Right renal cortex interstitium (tissue), 3 donors: ENCODE measurements around the gene GAB4. TPM values are rescaled to one million over a fixed set of nuclear protein-coding genes. Genes with fewer than 3 reads are reported as not detected.
"Not testable (repeated sequence)": the region's sequence is repeated elsewhere in the genome, so short reads cannot be mapped to it uniquely, and the experiment has no call there.

Experiments
- DNase-seq, 3 donors: peaks; one replicate each; pipeline ENCODE4 v3.0.0-alpha.2; 2013; ENCODE audit warnings: low read depth in 3 of 3, low spot score in 2 of 3
- polyA plus RNA-seq, 3 donors: library from polyadenylated mRNA; unstranded; fragments of 120-200 nt; gene quantifications; one replicate each; pipeline ENCODE4 v1.2.1, GENCODE V29; 2013; ENCODE audit not compliant: insufficient read length in 3 of 3

The GAB4 gene
- polyA plus RNA-seq, 3 donors: not detected

GRCh38 chr22:16960220-16960883 is 47.7 kb downstream of the GAB4 start:
- no peak for DNase-seq

- DNase-seq: no peak
Observed at GRCh38 chr22:16959345-16959930, 48.6 kb downstream of the GAB4 start.

GRCh38 chr22:16958475-16958874 is 49.5 kb downstream of the GAB4 start:
- DNase-seq: no peak

DNA sequence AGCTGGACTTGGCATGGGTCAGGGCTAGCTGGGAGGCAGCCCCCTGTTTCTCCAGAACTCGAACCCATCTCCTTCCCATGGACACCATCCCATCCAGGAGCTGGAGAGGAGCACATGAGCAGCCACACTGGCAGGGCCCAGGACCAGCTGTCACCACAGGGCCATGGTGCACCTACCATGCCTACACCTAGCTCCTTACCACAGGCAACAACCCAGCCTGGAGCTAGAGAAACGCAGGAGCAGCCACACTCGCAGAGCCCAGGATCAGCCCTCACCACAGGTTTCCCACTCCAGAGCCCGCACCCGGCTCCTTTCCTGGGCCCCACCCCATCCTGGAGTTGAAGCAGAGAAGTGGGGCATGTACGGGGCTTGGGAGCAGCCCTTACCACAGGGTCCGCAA is 50.2 kb downstream of the GAB4 start:
- no peak for DNase-seq

DNA sequence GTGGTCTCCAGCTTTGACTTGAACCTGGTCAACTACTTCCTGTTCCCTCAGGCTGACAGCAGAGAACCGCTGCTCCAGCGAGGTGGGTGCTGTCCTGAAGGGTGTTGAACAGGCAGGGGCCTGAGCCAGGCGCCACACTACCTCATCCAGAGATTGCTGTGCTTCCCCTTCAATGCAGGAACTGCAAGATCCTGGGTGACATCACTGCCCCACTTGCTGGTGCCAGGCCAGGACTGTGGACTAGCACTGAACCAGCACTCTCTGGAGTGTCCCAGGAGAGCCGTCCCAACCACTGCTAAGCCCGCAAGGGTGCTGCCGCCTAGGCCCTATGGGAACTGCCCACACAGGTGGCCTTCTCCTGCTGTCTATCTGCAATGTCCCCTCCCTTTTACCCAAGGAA is 51.7 kb downstream of the GAB4 start:
- no peak for DNase-seq

DNA sequence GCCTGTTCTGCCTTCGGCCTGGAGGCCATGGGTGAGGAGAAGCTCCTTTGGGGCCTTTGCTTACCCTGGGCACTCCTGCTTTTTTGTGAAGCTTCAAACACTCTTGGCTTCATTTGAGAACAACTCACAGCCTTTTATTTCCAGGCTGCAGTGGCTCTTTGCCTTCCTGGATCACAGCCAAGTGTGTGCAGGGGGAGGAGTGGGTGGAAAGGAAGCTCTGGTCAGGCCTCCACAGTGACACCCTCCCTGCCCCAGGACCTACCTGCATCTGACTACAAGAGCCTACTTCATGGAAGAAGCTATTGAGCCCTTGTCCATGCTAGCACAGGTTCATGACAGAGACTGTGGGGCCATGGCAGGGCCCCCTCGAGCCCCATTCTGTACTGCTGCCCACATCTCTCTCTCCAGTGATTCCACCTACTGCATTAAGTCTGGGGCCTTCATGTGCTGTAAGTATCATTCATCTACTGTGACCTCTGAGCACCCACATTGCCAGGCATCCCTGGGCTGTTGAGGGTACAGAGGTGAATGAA is 52.3 kb downstream of the GAB4 start:
- peak in 2 of 3 donors; percentile 4 to 5 for DNase-seq

GRCh38 chr22:16955081-16955480 is 52.9 kb downstream of the GAB4 start:
- no peak for DNase-seq

GRCh38 chr22:16954060-16954403 is 54.0 kb downstream of the GAB4 start:
- no peak for DNase-seq

DNA sequence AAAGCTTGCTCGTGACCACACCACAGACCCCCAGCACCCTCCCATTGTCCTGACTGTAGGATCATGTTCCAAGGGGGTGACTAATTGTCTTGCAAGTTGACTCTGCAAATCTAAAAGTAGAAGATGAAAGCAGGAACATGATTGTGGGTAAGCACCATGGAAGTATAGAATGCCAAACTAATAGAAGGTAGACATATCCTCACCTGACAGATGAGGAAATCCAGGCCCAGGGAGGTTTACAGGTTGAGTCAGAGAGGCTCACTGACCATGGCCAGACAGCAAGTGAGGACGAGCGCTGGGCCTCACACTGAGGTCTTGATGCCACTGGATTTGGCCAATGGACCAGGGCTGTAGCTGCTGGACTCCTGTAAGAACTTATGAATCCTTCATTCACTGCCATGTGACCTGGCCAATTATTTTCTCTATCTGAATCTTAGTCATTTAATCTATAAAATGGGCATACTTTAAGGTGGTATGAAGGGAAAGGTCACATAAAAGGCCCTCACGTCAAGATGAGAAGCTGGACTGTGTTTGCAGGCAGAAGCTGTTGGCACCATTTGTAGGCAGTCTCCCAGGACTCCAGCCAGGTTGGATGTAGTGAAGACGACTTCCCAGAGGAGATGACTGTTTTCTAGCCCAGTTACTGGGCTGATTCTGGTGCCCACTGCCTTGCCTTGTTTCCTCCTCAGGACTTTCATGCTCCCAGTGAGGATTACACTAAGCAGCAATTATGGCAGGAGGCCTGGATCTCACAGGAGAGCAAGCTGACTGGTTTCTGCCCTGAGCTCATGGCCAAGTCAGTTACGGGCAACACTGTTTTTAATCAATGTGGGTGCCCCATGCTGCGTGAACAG is 54.6 kb downstream of the GAB4 start:
- no peak for DNase-seq

DNA sequence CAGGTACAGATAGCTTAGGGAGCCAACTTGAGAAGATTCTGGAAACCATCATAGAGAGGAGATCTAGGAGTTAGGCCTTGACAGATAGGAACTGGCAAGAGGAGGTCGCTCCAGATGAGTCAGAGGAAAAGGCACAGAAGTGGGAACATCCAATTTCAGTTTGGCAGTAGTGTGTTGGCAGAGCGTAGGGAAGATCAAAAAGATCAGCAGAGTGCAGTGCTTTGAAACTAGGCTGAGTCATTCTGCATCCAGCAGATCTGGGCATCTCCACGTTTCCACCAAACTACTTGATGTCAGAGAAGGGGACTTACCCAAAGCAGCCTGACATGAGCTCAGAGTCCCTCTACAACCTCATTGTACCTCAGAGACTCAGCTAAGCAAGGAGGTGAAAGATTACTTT is 58.5 kb downstream of the GAB4 start:
- DNase-seq: no peak

- no peak for DNase-seq
Observed at GRCh38 chr22:16937811-16938210, 70.2 kb downstream of the GAB4 start.

DNA sequence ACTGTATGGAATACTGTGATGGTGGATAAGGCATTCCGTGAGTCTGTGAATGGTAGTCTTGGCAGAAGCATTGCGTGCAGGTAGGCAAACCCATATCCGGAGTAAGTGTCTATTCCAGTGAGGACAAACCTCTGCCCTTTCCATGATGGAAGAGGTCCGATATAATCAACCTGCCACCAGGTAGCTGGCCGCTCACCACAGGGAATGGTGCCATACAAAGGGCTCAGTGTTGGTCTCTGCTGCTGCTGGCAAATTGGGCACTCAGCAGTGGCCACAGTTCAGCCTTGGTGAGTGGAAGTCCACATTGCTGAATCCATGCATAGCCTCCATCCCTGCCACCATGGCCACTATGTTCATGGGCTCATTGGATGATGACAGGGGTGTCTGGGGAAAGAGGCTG is 70.8 kb downstream of the GAB4 start:
- not testable (repeated sequence) for DNase-seq

- DNase-seq: no peak
Observed at GRCh38 chr22:16936625-16937024, 71.4 kb downstream of the GAB4 start.

DNA sequence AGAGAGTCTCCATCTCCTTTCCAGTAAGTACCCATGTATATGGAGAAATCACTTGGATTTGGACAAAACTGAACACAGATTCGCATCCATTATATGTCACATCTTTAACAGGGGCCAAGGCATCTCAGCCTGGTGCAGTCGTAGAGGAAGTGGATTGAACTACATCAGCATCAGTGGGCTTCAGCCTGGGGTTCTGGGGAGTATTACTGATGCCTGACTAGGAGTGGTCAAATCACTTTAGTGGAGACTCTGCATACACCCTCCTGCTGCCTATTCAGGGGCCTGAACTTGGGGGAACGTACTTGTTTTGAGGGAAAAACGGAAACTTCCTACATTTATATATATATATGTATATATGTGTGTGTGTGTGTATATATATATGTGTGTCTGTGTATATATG is 72.8 kb downstream of the GAB4 start:
- DNase-seq: no peak

DNA sequence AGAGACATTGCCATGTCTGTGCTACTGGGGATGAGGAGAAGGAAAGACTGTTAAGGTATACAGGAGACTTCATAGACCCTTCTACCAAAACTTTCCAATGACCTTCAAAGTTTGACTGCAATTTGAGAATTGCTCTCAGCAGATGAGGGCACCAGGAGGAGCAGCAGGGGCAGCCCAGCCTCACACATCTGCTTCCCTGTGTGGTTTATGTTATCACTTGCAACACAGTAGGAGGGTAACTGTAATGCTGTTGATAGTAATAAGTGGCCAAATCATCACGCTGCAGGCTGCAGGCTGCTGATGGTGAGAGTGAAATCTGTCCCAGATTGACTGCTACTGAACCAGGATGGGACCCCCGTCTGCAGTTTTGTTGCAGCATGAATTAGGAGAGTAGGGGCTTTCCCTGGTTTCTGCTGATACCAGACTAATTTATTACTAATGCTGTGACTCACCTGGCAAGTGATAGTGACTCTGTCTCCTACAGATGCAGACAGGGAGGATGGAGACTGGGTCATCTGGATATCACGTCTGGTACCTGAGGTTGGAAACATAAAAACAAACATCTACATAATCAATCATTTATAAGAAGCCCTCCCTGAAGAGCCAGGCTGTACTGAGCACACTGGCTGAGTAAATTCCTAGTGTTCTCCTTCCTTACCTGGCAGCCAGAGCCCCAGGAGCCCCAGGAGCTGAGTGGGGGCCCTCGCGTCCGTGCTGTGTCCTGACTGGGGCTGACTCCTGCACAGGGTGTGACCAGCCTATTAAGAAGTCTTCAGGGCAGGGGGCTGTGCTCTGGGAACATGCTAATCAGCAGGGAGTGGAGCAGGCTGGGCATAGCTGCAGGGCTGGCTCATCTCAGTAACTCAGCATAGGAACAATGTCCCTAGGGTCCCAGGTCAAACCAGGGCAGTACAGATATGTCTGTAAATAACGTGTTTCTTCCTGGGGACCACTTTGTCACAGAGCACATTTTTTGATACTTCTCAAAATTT is 74.4 kb downstream of the GAB4 start:
- DNase-seq: no peak

DNA sequence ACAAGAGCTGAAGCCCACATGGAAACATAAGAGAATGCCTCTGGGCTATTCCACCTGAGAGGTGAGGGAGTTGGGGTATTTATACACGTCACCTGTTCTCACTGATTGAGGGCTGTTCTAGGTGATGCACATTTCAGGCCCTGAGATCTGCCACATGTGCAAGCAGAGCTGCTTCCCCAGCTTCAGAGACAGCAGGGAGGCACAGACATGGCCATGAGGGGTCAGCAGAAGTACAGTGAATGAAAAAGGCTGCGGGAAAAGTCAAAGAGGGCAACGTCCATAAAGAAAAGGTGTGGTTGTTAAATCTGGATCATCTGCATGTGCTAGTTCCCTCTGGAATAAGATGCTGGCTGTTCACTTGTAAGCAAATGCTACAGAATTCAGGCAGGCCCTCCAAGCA is 75.4 kb downstream of the GAB4 start:
- DNase-seq: no peak

DNA sequence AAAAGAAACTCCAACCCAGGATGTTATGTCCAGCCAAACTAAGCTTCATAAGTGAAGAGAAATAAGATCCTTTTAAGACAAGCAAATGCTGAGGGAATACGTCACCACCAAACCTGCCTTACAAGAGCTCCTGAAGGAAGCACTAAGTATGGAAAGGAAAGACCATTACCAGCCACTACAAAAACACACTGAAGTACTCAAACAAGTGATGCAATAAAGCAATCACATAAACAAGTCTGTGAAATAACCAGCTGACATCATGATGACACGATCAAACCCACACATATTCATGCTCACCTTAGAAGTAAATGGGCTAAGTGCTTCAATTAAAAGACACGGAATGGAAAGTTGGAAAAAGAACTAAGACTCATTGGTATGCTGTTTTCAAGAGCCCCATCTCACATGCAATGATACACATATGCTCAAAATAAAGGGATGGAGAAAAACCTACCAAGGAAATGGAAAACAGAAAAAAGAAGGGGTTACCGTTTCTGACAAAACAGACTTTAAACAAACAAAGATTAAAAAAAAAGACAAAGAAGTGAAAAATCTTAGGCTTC is 82.5 kb downstream of the GAB4 start:
- DNase-seq: no peak

GRCh38 chr22:16922706-16923105 is 85.3 kb downstream of the GAB4 start:
- DNase-seq: no peak

DNA sequence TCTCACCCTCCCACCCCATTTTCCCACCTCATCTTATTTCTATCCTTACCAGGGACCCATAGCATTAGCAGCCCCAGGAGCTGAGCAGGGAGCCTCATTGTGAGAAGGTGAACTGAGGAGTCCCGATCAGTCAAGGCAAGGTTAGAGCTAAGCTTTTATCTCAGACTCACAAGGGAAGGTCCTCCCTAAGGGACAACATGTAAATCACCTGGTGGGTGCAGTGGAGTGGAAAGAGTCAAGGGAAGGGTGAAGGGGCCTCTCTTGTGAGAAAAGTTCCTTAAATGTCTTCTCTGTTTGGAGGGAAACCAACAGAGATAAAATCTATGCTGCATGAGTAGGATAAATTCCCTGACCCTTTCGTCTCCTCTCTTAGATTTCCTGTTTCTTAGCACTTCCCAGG is 85.9 kb downstream of the GAB4 start:
- DNase-seq: no peak
